DMS153 treated with DMSO at 0.1 percent for 48 hours (cell line): ENCODE measurements around the gene TBX5.

Source experiments
- DNase-seq: peaks from one replicate; lab custom pipeline; 2025; ENCODE audit not compliant: unreplicated experiment; lab: John Stamatoyannopoulos, UW

TBX5 gene

DNA sequence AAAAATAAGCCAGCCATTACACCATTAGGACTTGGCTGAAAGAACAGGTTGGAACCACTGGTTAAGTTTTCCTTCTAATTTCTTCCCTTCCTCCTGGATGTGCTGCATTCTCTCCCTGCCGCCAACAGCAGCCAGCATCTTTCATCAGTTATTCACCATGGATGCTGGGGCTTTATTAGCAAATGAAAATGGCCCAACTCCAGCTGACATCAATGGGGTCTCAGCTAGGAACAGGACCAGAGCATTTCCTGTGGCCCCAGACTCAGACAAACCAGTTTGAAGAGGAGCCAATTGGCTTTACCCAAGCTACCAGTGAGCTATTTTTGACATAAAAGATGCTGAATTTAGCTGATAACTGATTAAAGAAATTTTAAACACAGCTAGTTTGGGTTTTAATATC, 26.0 kb upstream of the TBX5 start:
- no peak for DNase-seq

- DNase-seq, result no peak
Observed at GRCh38 chr12:114430306-114430705, 24.4 kb upstream of the TBX5 start.

GRCh38 chr12:114425031-114425626, 19.2 kb upstream of the TBX5 start:
- DNase-seq, result no peak

- no peak for DNase-seq
Observed at GRCh38 chr12:114420944-114421335, 15.0 kb upstream of the TBX5 start.

DNA sequence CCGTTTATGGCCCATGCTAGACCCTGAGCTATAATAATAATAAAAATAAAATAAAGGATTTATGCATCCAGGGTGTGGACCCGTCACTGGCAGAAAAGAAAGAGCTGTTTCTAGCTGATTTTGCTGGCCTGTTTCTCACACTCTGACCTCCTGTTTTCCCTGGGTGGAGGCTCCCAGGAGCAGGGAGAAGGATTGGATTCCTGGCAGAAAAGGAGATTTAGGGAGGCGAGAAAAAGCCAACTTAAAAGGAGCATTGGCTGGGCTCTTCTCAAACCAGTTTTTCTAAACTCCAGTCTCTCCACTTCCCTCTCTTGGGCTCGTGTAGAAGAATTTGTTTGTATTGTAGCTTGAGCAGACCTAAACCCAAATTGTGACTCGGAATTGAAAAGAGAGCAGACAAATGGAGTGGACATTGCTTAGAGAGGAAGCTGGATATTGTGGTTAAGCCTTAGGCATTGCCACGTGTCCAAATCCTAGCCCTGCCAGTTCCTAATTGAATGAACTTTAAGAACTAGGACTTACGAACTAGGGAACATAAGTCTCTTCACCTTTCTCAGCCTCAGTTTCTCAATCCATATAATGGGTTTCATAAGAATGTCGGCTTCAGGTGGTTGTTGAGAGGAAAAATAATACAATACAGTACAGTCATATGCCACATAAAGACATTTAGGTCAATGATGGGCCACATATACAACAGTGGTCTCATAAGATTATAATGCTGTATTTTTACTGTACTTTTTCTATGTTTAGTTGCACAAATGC, 14.4 kb upstream of the TBX5 start:
- no peak for DNase-seq

DNA sequence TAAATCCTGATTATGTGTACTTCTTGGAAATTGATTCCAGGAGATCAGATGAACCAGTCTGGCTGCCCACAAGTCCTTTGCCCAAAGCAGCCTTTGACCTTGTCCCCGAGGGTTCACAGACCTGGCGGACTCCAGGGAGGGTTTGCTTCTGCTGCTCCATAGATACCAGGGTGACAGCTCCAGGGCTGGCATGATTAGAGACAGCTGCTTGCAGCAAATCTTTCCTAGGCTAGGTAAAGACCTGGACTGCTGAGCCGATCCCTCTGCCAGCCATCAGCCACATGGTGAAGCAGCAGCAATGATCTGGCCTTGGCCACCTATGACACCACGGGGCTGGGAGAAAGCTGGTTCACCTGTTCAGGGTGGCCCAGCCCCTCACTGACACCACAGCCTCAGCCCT, 10.1 kb upstream of the TBX5 start:
- no peak for DNase-seq

GRCh38 chr12:114415525-114415868, 9.6 kb upstream of the TBX5 start:
- DNase-seq, result no peak

GRCh38 chr12:114414866-114415524, 9.1 kb upstream of the TBX5 start:
- no peak for DNase-seq

DNA sequence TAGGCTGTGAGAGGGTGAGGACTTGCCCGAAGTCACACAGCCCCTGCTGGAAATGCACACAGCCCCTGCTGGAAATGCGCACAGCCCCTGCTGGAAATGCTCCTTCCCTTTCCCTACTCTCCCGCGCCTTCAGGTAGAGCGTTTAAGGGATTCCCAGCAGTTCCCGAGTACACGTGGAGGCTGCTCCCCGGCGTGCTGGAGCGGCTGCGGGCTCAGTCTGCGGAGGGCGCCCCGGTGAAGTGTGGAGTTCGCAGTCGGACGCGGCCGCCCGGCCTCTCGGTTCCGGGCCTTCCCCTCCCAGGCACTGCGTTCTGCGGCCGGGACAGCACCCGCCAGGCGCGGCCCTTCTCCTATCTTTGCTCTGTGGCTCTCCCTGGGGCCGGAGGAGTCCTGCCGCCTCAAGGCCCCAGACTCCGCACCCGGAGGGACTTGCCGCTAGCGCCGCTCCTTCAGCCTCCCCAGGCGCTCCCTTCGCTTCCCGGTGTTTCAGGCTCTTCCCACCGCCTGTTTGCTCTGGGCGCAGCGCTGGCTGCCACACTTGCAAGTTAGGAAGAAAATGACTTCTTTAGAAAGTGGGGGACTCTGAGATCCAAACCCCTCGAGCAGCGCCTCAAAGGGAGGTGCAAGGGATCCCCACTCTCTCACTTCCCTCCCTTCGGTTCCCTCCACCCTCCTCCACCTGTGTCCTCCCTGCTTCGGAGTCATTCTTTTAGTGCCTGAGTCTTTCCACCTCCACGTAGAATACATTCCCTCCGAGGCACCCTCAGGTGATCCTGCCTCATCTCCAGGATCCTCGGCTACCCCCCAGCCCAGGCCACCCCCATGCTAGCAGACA, 8.3 kb upstream of the TBX5 start:
- DNase-seq, result no peak

DNA sequence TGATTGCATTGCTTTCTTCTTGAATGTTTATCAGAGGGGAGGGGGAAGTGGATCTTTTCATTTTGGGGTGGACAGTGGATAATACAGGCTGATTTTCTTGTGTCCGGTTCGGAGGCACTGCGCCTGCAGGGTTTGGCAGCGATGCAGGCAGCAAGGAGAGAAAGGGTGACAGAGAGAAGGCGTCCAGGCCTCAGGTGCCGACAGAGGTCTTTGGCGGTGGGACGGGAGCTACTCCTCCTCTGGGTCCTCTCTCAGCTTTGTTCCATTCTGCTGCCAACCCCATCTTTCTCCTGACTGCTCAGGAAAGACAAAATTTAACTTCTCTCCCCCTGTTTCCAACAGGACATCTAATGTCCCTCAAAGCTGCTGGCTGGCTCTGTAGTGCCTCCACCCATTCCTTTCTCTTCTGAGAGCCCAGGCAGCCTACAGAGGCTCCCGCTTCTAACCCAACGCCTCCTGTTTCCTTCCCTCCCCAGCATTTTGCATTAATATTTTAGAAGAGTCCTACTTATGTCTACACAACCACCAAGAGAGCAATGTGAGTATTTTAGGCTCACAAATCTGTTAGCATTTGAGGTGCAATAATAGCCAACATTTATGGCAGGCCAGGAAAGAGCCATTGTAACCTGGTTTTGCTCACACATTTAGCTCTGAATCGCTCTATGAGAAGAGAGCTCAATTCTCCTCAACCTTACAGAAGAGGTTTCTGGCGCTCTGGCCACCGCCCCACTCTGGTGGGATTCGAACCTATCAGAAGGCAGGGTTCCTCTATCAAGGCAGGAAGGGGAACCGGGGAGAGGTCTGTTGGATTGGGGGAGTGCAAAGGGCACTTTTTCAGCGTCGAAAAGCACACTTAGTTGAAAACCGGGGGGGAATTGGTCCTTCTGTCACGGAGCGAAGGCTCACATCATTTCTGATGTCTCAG, 7.1 kb upstream of the TBX5 start:
- no peak for DNase-seq

- DNase-seq, result no peak
Observed at GRCh38 chr12:114412307-114412706, 6.4 kb upstream of the TBX5 start.

- no peak for DNase-seq
Observed at GRCh38 chr12:114411071-114411837, 5.3 kb upstream of the TBX5 start.

- no peak for DNase-seq
Observed at GRCh38 chr12:114409852-114410600, 4.1 kb upstream of the TBX5 start.

DNA sequence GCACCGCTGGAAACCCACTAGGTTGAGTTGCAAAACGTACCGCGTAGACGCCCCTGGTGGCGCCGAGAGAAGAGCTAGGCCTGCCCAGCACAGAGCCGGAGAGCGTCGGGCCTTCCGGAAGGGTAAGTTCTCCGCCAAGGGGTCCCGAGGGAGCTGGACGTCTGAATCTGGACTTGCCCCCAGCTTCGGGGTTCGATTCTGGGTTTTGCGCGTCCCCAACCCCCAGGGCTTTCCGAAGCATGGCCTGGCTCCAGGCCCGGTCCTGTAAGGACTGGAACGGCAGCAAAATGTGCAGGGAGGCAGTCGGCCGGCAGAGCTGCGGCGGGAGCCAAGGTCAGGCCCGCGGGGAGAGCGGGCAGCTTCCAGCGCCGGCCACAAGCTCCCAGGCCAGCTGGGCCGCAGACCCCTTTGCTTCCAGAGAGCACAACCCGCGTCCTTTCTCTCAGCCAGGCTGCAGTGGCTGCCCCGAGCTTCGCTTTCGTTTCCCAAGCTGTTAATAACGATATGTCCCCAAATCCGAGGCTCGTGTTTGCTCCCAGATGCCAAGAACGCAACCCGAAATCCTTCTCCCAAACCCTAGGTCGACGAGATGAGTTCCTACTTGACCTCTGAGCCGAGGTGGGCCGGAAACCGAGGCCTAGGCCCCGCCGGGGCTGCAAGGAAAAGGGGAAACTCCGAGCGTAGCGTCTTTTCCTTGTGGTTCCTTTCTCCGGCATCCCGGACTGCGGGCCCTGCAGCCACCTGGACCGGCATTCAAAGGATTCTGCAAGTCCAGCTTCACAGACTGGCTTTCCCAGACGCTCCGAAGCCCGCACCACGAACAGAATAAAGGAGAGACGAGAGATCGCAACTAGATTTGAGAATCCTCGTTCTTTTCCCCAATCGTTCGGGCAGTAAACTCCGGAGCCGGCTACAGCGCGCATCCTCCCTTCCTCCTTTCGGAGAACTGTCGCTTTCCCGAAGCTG, 3.2 kb upstream of the TBX5 start:
- DNase-seq, result no peak

- DNase-seq, result no peak
Observed at GRCh38 chr12:114408471-114408885, 2.5 kb upstream of the TBX5 start.

DNA sequence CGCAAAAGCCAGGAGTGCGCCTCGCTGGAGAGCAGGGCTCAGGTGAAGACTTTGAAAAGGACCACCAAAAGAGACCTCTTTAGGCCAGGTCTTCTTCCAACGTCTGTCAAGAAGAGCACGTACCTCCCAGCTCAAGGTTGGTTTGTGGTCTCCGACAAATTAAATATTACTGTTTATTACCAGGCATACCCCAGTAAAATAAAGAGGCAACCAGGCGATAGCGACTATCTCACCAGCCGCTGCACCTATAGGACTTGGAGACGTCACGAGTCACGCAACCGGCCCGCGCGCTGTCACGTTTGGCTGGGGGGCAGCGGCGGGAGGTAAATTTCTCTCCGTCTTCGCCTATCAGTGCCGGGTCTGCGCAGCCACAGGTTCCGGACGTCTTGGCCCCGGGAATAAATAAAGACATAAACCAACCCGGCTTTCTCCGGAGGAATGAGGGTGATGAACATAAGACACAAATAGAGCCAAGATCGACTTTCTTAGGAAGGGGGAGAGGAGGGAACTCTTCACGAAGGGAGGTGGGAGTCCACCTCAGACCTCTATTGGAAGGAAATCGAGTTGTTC, 2.0 kb upstream of the TBX5 start:
- DNase-seq, result no peak

- no peak for DNase-seq
Observed at GRCh38 chr12:114406984-114407841, 1.3 kb upstream of the TBX5 start.
